ENCODE measurements around the gene DEK. TPM values are rescaled to one million over a fixed set of nuclear protein-coding genes. Genes with fewer than 3 reads are reported as not detected.

Gene DEK, protein sequence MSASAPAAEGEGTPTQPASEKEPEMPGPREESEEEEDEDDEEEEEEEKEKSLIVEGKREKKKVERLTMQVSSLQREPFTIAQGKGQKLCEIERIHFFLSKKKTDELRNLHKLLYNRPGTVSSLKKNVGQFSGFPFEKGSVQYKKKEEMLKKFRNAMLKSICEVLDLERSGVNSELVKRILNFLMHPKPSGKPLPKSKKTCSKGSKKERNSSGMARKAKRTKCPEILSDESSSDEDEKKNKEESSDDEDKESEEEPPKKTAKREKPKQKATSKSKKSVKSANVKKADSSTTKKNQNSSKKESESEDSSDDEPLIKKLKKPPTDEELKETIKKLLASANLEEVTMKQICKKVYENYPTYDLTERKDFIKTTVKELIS
- 103 and 114 TPM in 2 replicates for total RNA-seq
- 109 TPM for total RNA-seq (2013)
- 13.6 and 24.1 TPM in 2 replicates for polyA plus RNA-seq
- 26.3 and 34.2 TPM in 2 replicates for polyA minus RNA-seq

DNA sequence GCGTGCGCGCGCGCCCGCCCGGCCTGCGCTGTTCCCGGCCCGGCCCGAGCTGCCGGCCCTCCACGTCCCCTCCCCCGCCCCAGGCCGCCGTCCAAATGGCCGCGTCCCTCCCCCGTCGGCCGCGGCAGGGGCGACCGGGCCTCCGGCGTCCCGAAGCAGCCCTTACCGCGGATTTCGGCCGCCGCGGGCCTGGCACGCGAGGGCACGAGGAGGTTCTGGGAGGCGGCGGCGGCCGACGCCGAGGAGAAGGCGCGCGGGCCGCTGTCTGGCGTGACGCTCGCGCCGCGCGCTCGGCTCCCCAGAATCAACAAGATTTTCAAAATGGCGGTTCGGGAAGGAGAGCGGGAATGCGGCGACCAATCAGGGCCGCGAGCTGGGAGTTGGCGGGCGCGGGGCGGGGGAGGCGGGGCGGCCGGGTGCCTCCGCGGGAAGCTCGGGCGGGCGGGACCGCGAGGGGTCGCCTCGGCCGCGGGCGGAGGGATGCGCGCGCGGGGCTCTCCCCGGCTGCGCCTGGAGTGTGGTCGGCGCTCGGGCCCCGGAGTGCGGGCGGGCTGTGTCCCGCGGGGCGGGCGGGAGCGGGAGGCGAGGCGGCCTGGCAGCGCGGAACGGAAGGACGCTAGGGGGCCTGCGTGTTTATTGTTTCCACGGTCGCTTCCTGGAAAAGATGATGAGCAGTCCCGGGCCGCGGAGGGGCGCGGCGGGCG lies at the start of gene DEK:
TSS of gene DEK (minus strand) at position 312 of the 704 bp plus-strand sequence. CDS start 543 bp downstream, outside the sequence.
- Mint-ChIP-seq H3K27me3 (no peaks in the 10 kb centered on the region), H3K4me3 (peak within 1 kb of the TSS; percentile 93), H3K4me1 (peaks cover 49% of the 10 kb centered on the region), H3K27ac (peak within 1 kb of the TSS; percentile 98), H3K9me3 (ENCODE audit: insufficient read depth) (no peaks in the 10 kb centered on the region)
- ChIA-PET POLR2A (no interaction called here), CTCF (interaction anchor here (0.9 to 1.5 kb wide), 2 partner anchors 63 to 64 kb away, joined by 3 read pairs; no protein-coding TSS in a partner anchor)
- Histone ChIP-seq H3K4me1 (ENCODE audit: control insufficient read depth in 2 of 2, insufficient read depth in 2 of 2, low read length in 2 of 2) (peaks cover 42 to 47% of the 10 kb centered on the region in 2 donors), H3K79me2 (ENCODE audit: control insufficient read depth, insufficient read depth, low read length) (peaks cover 63% of the 10 kb centered on the region), H3K27ac (ENCODE audit: low read length in 2 of 2) (peak within 1 kb of the TSS; percentile 62 to 85), H4K20me1 (ENCODE audit: control insufficient read depth, insufficient read depth, low read length, poor library complexity, severe bottlenecking) (peaks cover 23% of the 10 kb centered on the region), H3K36me3 (replicated peaks in 1 of 2; ENCODE audit: control extremely low read depth in 1 of 2, control insufficient read depth in 1 of 2, extremely low read depth in 1 of 2, insufficient read depth in 2 of 2, low read length in 1 of 2) (no peaks in the 10 kb centered on the region), H3K4me2 (replicated peaks; ENCODE audit: low read depth, low read length, poor library complexity, severe bottlenecking) (peak within 1 kb of the TSS; percentile 87), H3K4me3 (ENCODE audit: control extremely low read depth in 1 of 5, extremely low read depth in 1 of 5, insufficient read depth in 1 of 5, low read depth in 2 of 5, low read length in 4 of 5) (peak within 1 kb of the TSS; percentile 68 to 89 (median 83)), H2AFZ (ENCODE audit: insufficient read depth, low read depth, low read length, poor library complexity, severe bottlenecking) (peak within 1 kb of the TSS; percentile 86), H3K9ac (ENCODE audit: low read length) (peak within 1 kb of the TSS; percentile 83), H3K27me3 (replicated peaks in 1 of 4; ENCODE audit: control extremely low read depth in 1 of 4, control insufficient read depth in 3 of 4, insufficient read depth in 4 of 4, low read length in 3 of 4) (peaks cover 0 to 3% (median 0%) of the 10 kb centered on the region in 4 experiments), H3K9me3 (ENCODE audit: control extremely low read depth in 1 of 3, control insufficient read depth in 2 of 3, insufficient read depth in 1 of 3, low read length in 2 of 3) (peaks cover 0 to 11% (median 4%) of the 10 kb centered on the region in 3 donors)
- TF ChIP-seq, protein P1, sequence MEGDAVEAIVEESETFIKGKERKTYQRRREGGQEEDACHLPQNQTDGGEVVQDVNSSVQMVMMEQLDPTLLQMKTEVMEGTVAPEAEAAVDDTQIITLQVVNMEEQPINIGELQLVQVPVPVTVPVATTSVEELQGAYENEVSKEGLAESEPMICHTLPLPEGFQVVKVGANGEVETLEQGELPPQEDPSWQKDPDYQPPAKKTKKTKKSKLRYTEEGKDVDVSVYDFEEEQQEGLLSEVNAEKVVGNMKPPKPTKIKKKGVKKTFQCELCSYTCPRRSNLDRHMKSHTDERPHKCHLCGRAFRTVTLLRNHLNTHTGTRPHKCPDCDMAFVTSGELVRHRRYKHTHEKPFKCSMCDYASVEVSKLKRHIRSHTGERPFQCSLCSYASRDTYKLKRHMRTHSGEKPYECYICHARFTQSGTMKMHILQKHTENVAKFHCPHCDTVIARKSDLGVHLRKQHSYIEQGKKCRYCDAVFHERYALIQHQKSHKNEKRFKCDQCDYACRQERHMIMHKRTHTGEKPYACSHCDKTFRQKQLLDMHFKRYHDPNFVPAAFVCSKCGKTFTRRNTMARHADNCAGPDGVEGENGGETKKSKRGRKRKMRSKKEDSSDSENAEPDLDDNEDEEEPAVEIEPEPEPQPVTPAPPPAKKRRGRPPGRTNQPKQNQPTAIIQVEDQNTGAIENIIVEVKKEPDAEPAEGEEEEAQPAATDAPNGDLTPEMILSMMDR (IDR thresholded peaks at IDR 0.05): peak; percentile 53
- no peak for TF ChIP-seq EZH2 (IDR thresholded peaks at IDR 0.05; ENCODE audit: borderline replicate concordance, insufficient read depth, low read depth, low read length, poor library complexity, severe bottlenecking)
- DNase-seq: peak; percentile 85
- intact Hi-C loops (cut with micrococcal nuclease): loop anchor here (1.0 to 5.0 kb wide), 6 partner anchors 42 to 277 kb away; partner anchors contain the start of genes KIF13A and RNF144B
- ATAC-seq (ENCODE audit: low read depth): peak; percentile 68
- under 1% methylated on average over 113 of the region's 113 CpGs for WGBS (ENCODE audit: insufficient coverage)
